SK-N-SH (cell line): Measurements from ENCODE around the gene FOXL1.

Source experiments
- CHD2 ChIP-seq: fragments of 150-350 bp; IDR thresholded peaks from 2 replicates; pipeline ENCODE4 v1.6.1; 2018; ENCODE audit warnings: low read length; ENCODE audit not compliant: partially characterized antibody
- EP300 ChIP-seq, 2 experiments: IDR thresholded peaks; 2 replicates each; pipeline versions ENCODE4 v1.4.0 to v1.6.1; 2012; ENCODE audit warnings: borderline replicate concordance in 1 of 2, low read depth in 1 of 2, low read length in 1 of 2
- EZH2phosphoT487 ChIP-seq: fragments of 200-600 bp; sonication (generic); IDR thresholded peaks from 2 replicates; pipeline ENCODE4 v1.6.1; 2017; ENCODE audit warnings: low read depth, mixed run types, mild to moderate bottlenecking, antibody characterized with exemption, moderate library complexity, borderline replicate concordance
- NFIC ChIP-seq: IDR thresholded peaks from 2 replicates; pipeline ENCODE4 v1.4.0; 2012; ENCODE audit warnings: borderline replicate concordance
- POLR2AphosphoS5 ChIP-seq: IDR thresholded peaks from 2 replicates; pipeline ENCODE4 v1.6.1; 2012; ENCODE audit warnings: low read depth, low read length
- RAD21 ChIP-seq: IDR thresholded peaks from 2 replicates; pipeline ENCODE4 v1.6.1; 2012; ENCODE audit warnings: mild to moderate bottlenecking, low read length
- TF ChIP-seq, protein P1 (sequence below): fragments of 200-600 bp; sonication (generic); IDR thresholded peaks from 2 replicates; pipeline ENCODE4 v1.6.1; 2017; ENCODE audit warnings: antibody characterized with exemption, mild to moderate bottlenecking, moderate library complexity
- TF ChIP-seq, protein P2 (sequence below): IDR thresholded peaks from 2 replicates; pipeline ENCODE4 v1.6.1; 2012; ENCODE audit warnings: mild to moderate bottlenecking, low read depth, low read length, moderate library complexity
- TF ChIP-seq, protein P3 (sequence below): fragments of 150-350 bp; IDR thresholded peaks from 2 replicates; pipeline ENCODE4 v1.6.1; 2016; ENCODE audit warnings: mild to moderate bottlenecking, low read depth, low read length
- TF ChIP-seq, protein P4 (sequence below): fragments of 150-350 bp; IDR thresholded peaks from 2 replicates; pipeline ENCODE4 v1.6.1; 2017; ENCODE audit warnings: antibody characterized with exemption, low read length, low read depth, borderline replicate concordance

DNA sequence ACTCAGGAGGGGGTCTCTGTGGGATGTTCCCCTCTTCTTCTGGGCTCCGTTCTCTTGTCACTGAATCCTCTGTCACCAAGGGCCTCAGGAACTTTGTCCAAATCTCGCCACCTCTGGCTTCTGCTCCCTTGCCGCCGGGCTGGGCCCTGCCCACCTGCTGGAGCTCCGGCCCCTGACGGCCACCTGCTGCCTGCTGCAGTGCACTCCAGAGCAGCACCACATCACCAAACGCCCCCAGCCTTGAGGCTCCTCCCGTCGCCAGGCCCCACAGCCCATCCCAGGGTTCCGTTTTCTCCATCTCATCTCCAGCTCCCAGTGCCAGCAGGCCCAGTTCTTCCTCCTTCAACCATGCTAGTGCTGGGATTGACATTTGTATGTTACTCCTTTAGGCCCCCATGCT is 43.6 kb downstream of the FOXL1 start:
- TF ChIP-seq, protein P1, sequence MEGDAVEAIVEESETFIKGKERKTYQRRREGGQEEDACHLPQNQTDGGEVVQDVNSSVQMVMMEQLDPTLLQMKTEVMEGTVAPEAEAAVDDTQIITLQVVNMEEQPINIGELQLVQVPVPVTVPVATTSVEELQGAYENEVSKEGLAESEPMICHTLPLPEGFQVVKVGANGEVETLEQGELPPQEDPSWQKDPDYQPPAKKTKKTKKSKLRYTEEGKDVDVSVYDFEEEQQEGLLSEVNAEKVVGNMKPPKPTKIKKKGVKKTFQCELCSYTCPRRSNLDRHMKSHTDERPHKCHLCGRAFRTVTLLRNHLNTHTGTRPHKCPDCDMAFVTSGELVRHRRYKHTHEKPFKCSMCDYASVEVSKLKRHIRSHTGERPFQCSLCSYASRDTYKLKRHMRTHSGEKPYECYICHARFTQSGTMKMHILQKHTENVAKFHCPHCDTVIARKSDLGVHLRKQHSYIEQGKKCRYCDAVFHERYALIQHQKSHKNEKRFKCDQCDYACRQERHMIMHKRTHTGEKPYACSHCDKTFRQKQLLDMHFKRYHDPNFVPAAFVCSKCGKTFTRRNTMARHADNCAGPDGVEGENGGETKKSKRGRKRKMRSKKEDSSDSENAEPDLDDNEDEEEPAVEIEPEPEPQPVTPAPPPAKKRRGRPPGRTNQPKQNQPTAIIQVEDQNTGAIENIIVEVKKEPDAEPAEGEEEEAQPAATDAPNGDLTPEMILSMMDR: no peak
- TF ChIP-seq POLR2AphosphoS5 (no peak), RAD21 (no peak), NFIC (no peak), CHD2 (no peak), EZH2phosphoT487 (no peak), EP300 (IDR thresholded peaks at IDR 0.05; ENCODE audit: borderline replicate concordance in 1 of 2, low read depth in 1 of 2, low read length in 1 of 2) (no peak)
- TF ChIP-seq, protein P2, sequence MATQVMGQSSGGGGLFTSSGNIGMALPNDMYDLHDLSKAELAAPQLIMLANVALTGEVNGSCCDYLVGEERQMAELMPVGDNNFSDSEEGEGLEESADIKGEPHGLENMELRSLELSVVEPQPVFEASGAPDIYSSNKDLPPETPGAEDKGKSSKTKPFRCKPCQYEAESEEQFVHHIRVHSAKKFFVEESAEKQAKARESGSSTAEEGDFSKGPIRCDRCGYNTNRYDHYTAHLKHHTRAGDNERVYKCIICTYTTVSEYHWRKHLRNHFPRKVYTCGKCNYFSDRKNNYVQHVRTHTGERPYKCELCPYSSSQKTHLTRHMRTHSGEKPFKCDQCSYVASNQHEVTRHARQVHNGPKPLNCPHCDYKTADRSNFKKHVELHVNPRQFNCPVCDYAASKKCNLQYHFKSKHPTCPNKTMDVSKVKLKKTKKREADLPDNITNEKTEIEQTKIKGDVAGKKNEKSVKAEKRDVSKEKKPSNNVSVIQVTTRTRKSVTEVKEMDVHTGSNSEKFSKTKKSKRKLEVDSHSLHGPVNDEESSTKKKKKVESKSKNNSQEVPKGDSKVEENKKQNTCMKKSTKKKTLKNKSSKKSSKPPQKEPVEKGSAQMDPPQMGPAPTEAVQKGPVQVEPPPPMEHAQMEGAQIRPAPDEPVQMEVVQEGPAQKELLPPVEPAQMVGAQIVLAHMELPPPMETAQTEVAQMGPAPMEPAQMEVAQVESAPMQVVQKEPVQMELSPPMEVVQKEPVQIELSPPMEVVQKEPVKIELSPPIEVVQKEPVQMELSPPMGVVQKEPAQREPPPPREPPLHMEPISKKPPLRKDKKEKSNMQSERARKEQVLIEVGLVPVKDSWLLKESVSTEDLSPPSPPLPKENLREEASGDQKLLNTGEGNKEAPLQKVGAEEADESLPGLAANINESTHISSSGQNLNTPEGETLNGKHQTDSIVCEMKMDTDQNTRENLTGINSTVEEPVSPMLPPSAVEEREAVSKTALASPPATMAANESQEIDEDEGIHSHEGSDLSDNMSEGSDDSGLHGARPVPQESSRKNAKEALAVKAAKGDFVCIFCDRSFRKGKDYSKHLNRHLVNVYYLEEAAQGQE: no peak
- TF ChIP-seq, protein P3, sequence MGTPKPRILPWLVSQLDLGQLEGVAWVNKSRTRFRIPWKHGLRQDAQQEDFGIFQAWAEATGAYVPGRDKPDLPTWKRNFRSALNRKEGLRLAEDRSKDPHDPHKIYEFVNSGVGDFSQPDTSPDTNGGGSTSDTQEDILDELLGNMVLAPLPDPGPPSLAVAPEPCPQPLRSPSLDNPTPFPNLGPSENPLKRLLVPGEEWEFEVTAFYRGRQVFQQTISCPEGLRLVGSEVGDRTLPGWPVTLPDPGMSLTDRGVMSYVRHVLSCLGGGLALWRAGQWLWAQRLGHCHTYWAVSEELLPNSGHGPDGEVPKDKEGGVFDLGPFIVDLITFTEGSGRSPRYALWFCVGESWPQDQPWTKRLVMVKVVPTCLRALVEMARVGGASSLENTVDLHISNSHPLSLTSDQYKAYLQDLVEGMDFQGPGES: no peak
- TF ChIP-seq, protein P4, sequence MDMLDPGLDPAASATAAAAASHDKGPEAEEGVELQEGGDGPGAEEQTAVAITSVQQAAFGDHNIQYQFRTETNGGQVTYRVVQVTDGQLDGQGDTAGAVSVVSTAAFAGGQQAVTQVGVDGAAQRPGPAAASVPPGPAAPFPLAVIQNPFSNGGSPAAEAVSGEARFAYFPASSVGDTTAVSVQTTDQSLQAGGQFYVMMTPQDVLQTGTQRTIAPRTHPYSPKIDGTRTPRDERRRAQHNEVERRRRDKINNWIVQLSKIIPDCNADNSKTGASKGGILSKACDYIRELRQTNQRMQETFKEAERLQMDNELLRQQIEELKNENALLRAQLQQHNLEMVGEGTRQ: no peak
